Osteoblast (primary cell): ENCODE measurements around the gene TOMM40. TPM values are rescaled to one million over a fixed set of nuclear protein-coding genes. Genes with fewer than 3 reads are reported as not detected.

Experiments used
- DNase-seq: peaks from one replicate; pipeline ENCODE4 v3.0.0; 2011; ENCODE audit warnings: low spot score, mixed read lengths; ENCODE audit not compliant: insufficient read length; ENCODE audit errors: missing footprints
- H2AFZ ChIP-seq: 2 replicates; pipeline ENCODE4 v1.6.0; 2011; ENCODE audit warnings: mild to moderate bottlenecking, low read length
- H3K27ac ChIP-seq: 2 replicates; pipeline ENCODE4 v1.5.1; 2011; ENCODE audit warnings: mild to moderate bottlenecking, low read depth, low read length, moderate library complexity
- H3K27me3 ChIP-seq: 2 replicates; pipeline ENCODE4 v1.6.0; 2012; ENCODE audit warnings: mild to moderate bottlenecking, control low read depth, inconsistent platforms, low read length, moderate library complexity; ENCODE audit not compliant: insufficient read depth
- H3K36me3 ChIP-seq: 2 replicates; pipeline ENCODE4 v1.5.1; 2011; ENCODE audit warnings: mild to moderate bottlenecking, low read length, control low read depth, moderate library complexity; ENCODE audit not compliant: insufficient read depth
- H3K4me1 ChIP-seq: 2 replicates; pipeline ENCODE4 v1.5.1; 2011; ENCODE audit warnings: mild to moderate bottlenecking, low read length, control low read depth, moderate library complexity; ENCODE audit not compliant: insufficient read depth
- H3K4me2 ChIP-seq: 2 replicates; pipeline ENCODE4 v1.6.0; 2011; ENCODE audit warnings: mild to moderate bottlenecking, low read length; ENCODE audit not compliant: insufficient read depth
- H3K4me3 ChIP-seq: fragments of 200-600 bp; sonication (generic); 3 replicates; pipeline ENCODE4 v1.5.1; 2012; ENCODE audit warnings: mild to moderate bottlenecking, low read length, inconsistent platforms; ENCODE audit not compliant: insufficient read depth
- H3K79me2 ChIP-seq: 2 replicates; pipeline ENCODE4 v1.6.0; 2012; ENCODE audit warnings: mild to moderate bottlenecking, low read length, control low read depth, inconsistent platforms; ENCODE audit not compliant: insufficient read depth
- H3K9me3 ChIP-seq: 2 replicates; pipeline ENCODE4 v1.5.1; 2011; ENCODE audit warnings: low read depth, low read length, control low read depth
- H4K20me1 ChIP-seq: 2 replicates; pipeline ENCODE4 v1.6.0; 2012; ENCODE audit warnings: mild to moderate bottlenecking, low read length, control low read depth; ENCODE audit not compliant: insufficient read depth
- CTCF ChIP-seq: IDR thresholded peaks from 2 replicates; pipeline ENCODE4 v1.5.1; 2011; ENCODE audit warnings: mild to moderate bottlenecking, low read depth, low read length, moderate library complexity; ENCODE audit errors: extremely low read depth
- total RNA-seq: library from RNA; depleted of rRNA; stranded (reverse); fragments of >200 nt; gene quantifications from 2 replicates; pipeline ENCODE4 v1.2.3, GENCODE V29; 2012

The TOMM40 gene
- total RNA-seq, 1 donor = 31.8 TPM

DNA sequence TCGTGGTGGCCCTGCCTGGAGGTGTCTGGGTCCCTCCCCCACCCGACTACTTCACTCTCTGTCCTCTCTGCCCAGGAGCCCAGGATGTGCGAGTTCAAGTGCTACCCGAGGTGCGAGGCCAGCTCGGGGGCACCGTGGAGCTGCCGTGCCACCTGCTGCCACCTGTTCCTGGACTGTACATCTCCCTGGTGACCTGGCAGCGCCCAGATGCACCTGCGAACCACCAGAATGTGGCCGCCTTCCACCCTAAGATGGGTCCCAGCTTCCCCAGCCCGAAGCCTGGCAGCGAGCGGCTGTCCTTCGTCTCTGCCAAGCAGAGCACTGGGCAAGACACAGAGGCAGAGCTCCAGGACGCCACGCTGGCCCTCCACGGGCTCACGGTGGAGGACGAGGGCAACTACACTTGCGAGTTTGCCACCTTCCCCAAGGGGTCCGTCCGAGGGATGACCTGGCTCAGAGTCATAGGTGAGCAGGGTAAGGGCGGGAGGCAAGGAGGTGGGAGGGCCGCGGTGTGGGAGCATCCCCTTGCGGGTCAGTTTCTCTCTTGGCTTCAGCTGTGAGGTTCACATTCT is 25.8 kb upstream of the TOMM40 start:
- peaks cover 12% of the 10 kb centered on the region for H3K36me3 ChIP-seq
- no peaks in the 10 kb centered on the region for H3K27me3 ChIP-seq
- H3K79me2 ChIP-seq = peaks cover 34% of the 10 kb centered on the region
- H3K9me3 ChIP-seq = no peaks in the 10 kb centered on the region
- H3K4me1 ChIP-seq = peaks cover 9% of the 10 kb centered on the region
- no peak overlapping the region for H3K27ac ChIP-seq
- no peak overlapping the region for H3K4me3 ChIP-seq
- DNase-seq = no peak
- no peak overlapping the region for H3K4me2 ChIP-seq
- no peak overlapping the region for H2AFZ ChIP-seq
- no peak for TF ChIP-seq CTCF
- peaks cover 15% of the 10 kb centered on the region for H4K20me1 ChIP-seq

DNA sequence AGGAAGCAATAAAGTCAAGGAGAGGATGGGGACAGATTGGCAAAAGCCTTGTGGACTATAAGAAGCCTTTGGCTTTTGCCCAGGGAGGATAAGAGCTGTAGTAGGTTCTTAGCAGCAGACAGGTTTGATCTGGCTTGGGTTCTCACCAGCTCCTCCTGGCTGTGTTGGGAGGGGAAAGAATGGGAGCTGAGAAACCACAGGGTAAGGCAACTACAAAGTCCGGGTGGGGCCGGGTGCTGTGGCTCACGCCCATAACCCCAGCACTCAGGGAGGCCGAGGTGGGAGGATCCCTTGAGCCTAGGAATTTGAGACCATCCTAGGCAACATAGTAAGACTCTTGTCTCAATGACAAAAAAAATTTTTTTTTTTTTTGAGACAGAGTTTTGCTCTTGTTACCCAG is 24.4 kb upstream of the TOMM40 start:
- Histone ChIP-seq H3K27me3 (no peaks in the 10 kb centered on the region), H3K36me3 (peaks cover 18% of the 10 kb centered on the region), H2AFZ (no peak overlapping the region), H3K27ac (no peak overlapping the region), H3K79me2 (peaks cover 27% of the 10 kb centered on the region), H3K4me3 (no peak overlapping the region), H3K9me3 (no peaks in the 10 kb centered on the region), H3K4me2 (no peak overlapping the region), H3K4me1 (peaks cover 11% of the 10 kb centered on the region), H4K20me1 (peaks cover 15% of the 10 kb centered on the region)
- TF ChIP-seq CTCF = no peak
- no peak for DNase-seq

DNA sequence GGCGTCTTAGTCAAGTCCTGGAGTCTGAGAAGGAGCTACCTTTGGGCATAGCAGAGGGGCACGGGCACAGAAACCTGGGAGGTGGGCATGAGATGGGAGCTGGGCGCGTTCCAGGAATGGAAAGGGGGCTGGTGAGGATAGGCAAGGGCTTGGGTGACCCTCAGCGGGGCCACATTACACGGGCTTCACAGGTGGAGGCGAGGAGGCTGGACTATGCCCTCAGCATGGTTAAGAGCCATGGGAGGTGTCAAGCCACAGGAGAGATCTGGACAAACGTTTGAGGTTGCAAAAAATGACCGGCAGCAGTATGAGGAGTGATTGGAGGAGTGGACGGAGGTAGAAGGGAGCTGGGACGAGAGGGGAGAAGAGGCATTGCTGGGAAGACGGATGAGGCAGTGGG is 23.5 kb upstream of the TOMM40 start:
- peaks cover 18% of the 10 kb centered on the region for H4K20me1 ChIP-seq
- no peak for TF ChIP-seq CTCF
- no peaks in the 10 kb centered on the region for H3K27me3 ChIP-seq
- H3K4me1 ChIP-seq = peaks cover 11% of the 10 kb centered on the region
- peaks cover 20% of the 10 kb centered on the region for H3K79me2 ChIP-seq
- H3K9me3 ChIP-seq = no peaks in the 10 kb centered on the region
- no peak overlapping the region for H3K27ac ChIP-seq
- no peak overlapping the region for H2AFZ ChIP-seq
- peaks cover 27% of the 10 kb centered on the region for H3K36me3 ChIP-seq
- DNase-seq = peak; percentile 36
- no peak overlapping the region for H3K4me2 ChIP-seq
- no peak overlapping the region for H3K4me3 ChIP-seq

DNA sequence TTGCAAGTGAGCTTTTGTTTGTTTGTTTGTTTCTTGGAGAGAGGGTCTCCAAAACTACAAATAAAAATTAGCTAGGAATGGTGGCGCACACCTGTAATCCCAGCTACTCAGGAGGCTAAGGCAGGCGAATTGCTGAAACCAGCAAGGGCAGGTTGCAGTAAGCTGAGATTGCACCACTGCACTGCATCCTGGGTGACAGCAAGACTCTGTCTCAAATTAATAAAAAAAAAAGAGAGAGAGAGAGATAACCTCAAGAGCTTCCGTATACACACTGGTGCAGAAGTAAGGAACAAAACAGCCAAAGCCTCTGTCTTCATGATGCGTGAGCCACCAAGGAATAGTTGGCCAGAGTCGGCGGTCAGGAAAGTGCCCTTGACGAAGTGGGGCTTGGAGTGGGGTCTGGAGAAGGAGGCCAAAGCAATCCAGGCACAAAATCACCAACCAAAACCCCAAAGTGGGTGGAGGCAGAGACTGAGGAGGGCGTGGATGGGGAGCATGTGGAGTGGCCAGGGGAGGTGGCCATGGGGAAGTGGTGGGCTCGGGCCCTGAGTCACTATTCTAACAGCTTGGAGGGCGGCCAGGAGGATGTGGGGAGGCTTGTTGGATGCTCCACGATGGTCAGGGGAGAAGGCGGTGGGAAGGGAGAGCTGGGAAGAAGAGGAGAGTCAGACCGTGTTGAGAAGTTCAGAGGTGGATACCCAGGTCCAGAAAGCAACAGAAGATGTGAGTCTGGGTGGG is 21.2 kb upstream of the TOMM40 start:
- H3K36me3 ChIP-seq = peaks cover 47% of the 10 kb centered on the region
- peak; percentile 96 for DNase-seq
- no peak overlapping the region for H2AFZ ChIP-seq
- H3K4me2 ChIP-seq = peak overlapping the region; percentile 58
- H3K4me1 ChIP-seq = peaks cover 11% of the 10 kb centered on the region
- H3K9me3 ChIP-seq = no peaks in the 10 kb centered on the region
- H3K79me2 ChIP-seq = peaks cover 16% of the 10 kb centered on the region
- peak overlapping the region; percentile 58 for H3K27ac ChIP-seq
- no peak for TF ChIP-seq CTCF
- H3K27me3 ChIP-seq = no peaks in the 10 kb centered on the region
- peak overlapping the region; percentile 16 for H3K4me3 ChIP-seq
- peaks cover 21% of the 10 kb centered on the region for H4K20me1 ChIP-seq
